B cell (primary cell): ENCODE measurements around the gene TCERG1L.

Experiments
- CTCF ChIP-seq: fragments of 200-600 bp; IDR thresholded peaks from one replicate; pipeline ENCODE4 v1.8.0; 2022; ENCODE audit warnings: antibody characterized with exemption, mild to moderate bottlenecking
- EZH2 ChIP-seq: IDR thresholded peaks from 2 replicates; pipeline ENCODE4 v1.6.1; 2012; ENCODE audit warnings: borderline replicate concordance, low read depth, mild to moderate bottlenecking, moderate library complexity, low read length; ENCODE audit not compliant: insufficient read depth, poor library complexity, severe bottlenecking

GRCh38 chr10:131174211-131174565, 137.3 kb downstream of the TCERG1L start:
- TF ChIP-seq CTCF, result no peak
- TF ChIP-seq EZH2, result no peak
